T47D (cell line): ENCODE results near the gene ATP13A2.

Experiments
- DNase-seq, 2 experiments: peaks; one replicate each; pipeline versions ENCODE4 v3.0.0 to v3.0.0-alpha.2; 2011 to 2012; ENCODE audit warnings: low read depth in 1 of 2, low spot score in 1 of 2
- JUND ChIP-seq: IDR thresholded peaks from 2 replicates; pipeline ENCODE4 v1.6.1; 2012; ENCODE audit warnings: low read depth
- in situ Hi-C: cut with HindIII; loops from 2 replicates; pipeline ENCODE4 v1.10.0; 2016; ENCODE audit warnings: low sequenced_read_pairs, low pct_unique_long_range_greater_than_20kb

ATP13A2 gene

GRCh38 chr1:17009706-17010105 lies 2.0 kb downstream of the ATP13A2 start:
- no peak for DNase-seq
- in situ Hi-C loops = no loop called here
- no peak for TF ChIP-seq JUND

GRCh38 chr1:17008208-17008855 lies 3.4 kb downstream of the ATP13A2 start:
- in situ Hi-C loops = no loop called here
- no peak for TF ChIP-seq JUND
- no peak for DNase-seq

GRCh38 chr1:17007121-17007520 lies 4.6 kb downstream of the ATP13A2 start:
- no peak for DNase-seq
- in situ Hi-C loops = no loop called here
- TF ChIP-seq JUND = no peak

GRCh38 chr1:17005365-17005740 lies 6.4 kb downstream of the ATP13A2 start:
- in situ Hi-C loops = no loop called here
- no peak for DNase-seq
- no peak for TF ChIP-seq JUND

GRCh38 chr1:17004466-17005364 lies 7.0 kb downstream of the ATP13A2 start:
- in situ Hi-C loops = no loop called here
- DNase-seq = no peak
- TF ChIP-seq JUND = no peak

- in situ Hi-C loops = no loop called here
- DNase-seq = no peak
- no peak for TF ChIP-seq JUND
Measured at GRCh38 chr1:17002524-17002902, 9.2 kb downstream of the ATP13A2 start.

GRCh38 chr1:17001760-17002523 lies 9.8 kb downstream of the ATP13A2 start:
- no peak for TF ChIP-seq JUND
- in situ Hi-C loops = no loop called here

GRCh38 chr1:16999863-17000262 lies 11.9 kb downstream of the ATP13A2 start:
- DNase-seq = no peak
- no peak for TF ChIP-seq JUND
- in situ Hi-C loops = no loop called here

More at GRCh38 chr1:17001760-17002523, 9.8 kb downstream of the ATP13A2 start:
- DNase-seq = no peak

- no peak for TF ChIP-seq JUND
- in situ Hi-C loops = no loop called here
- DNase-seq = no peak
Measured at GRCh38 chr1:16998589-16998988, 13.1 kb downstream of the ATP13A2 start.

- in situ Hi-C loops = no loop called here
- TF ChIP-seq JUND = no peak
- DNase-seq = no peak
Measured at GRCh38 chr1:16996845-16997244, 14.9 kb downstream of the ATP13A2 start.

GRCh38 chr1:16993521-16994038 lies 18.1 kb downstream of the ATP13A2 start:
- no peak for TF ChIP-seq JUND
- in situ Hi-C loops = no loop called here
- DNase-seq = no peak

- DNase-seq = no peak
- in situ Hi-C loops = no loop called here
- no peak for TF ChIP-seq JUND
Measured at GRCh38 chr1:16992675-16993074, 19.1 kb downstream of the ATP13A2 start.
